ENCODE results near the gene ANKRD24. TPM values are rescaled to one million over a fixed set of nuclear protein-coding genes. Genes with fewer than 3 reads are reported as not detected.

ANKRD24 gene
- polyA plus RNA-seq, 3 donors = 0.07 to 0.79 TPM; not detected in 1

GRCh38 chr19:4199699-4200293 lies 17.3 kb downstream of the ANKRD24 start:
- peaks cover 5 to 24% of the 10 kb centered on the region in 2 donors for H3K27me3 ChIP-seq (ENCODE audit: control insufficient read depth in 2 of 2, insufficient read depth in 2 of 2, low read length in 2 of 2)

GRCh38 chr19:4200940-4201542 lies 18.6 kb downstream of the ANKRD24 start:
- no peaks in the 10 kb centered on the region for H3K36me3 ChIP-seq (replicated peaks in 1 of 2; ENCODE audit: control insufficient read depth in 1 of 2, insufficient read depth in 2 of 2, low read length in 2 of 2)
- WGBS (ENCODE audit: insufficient coverage) = 88% methylated on average over 2 of the region's 2 CpGs
- no peak overlapping the region for H2AFZ ChIP-seq (ENCODE audit: insufficient read depth, low read depth, low read length, poor library complexity, severe bottlenecking)
- peaks cover 0 to 11% of the 10 kb centered on the region in 2 donors for H3K9me3 ChIP-seq (replicated peaks in 1 of 2; ENCODE audit: control insufficient read depth in 1 of 2, insufficient read depth in 1 of 2, low read length in 2 of 2)
- H3K4me2 ChIP-seq (replicated peaks; ENCODE audit: extremely low read depth, low read length, poor library complexity, severe bottlenecking) = no peak overlapping the region
- H3K79me2 ChIP-seq (ENCODE audit: insufficient read depth, low read length) = no peaks in the 10 kb centered on the region
- Mint-ChIP-seq H3K4me1 (peaks cover 2% of the 10 kb centered on the region), H3K36me3 (peaks cover 7 to 8% of the 10 kb centered on the region in 2 donors), H3K9me3 (peaks cover 8 to 14% (median 13%) of the 10 kb centered on the region in 7 donors), H3K27ac (no peak overlapping the region), H3K27me3 (ENCODE audit: low read depth in 3 of 3) (peaks cover 19 to 33% (median 30%) of the 10 kb centered on the region in 3 donors), H3K4me3 (no peak overlapping the region)
- no peak overlapping the region for H3K4me3 ChIP-seq (replicated peaks in 1 of 3; ENCODE audit: low read depth in 2 of 3, low read length in 3 of 3)
- H3K4me1 ChIP-seq (ENCODE audit: control insufficient read depth in 1 of 2, insufficient read depth in 2 of 2, low read length in 2 of 2) = no peaks in the 10 kb centered on the region
- peaks cover 5 to 24% of the 10 kb centered on the region in 2 donors for H3K27me3 ChIP-seq (ENCODE audit: control insufficient read depth in 2 of 2, insufficient read depth in 2 of 2, low read length in 2 of 2)
- TF ChIP-seq CTCF (IDR thresholded peaks at IDR 0.05) = no peak
- intact Hi-C loops (cut with micrococcal nuclease) = no loop called here
- H3K27ac ChIP-seq (ENCODE audit: low read depth in 1 of 2, low read length in 2 of 2) = no peak overlapping the region
- DNase-seq = no peak
- H4K20me1 ChIP-seq (ENCODE audit: insufficient read depth, low read length) = no peaks in the 10 kb centered on the region
- H3K9ac ChIP-seq (ENCODE audit: insufficient read depth, low read length, poor library complexity, severe bottlenecking) = no peak overlapping the region

More at GRCh38 chr19:4199699-4200293, 17.3 kb downstream of the ANKRD24 start:
- Histone ChIP-seq H4K20me1 (ENCODE audit: insufficient read depth, low read length) (no peaks in the 10 kb centered on the region), H3K36me3 (replicated peaks in 1 of 2; ENCODE audit: control insufficient read depth in 1 of 2, insufficient read depth in 2 of 2, low read length in 2 of 2) (no peaks in the 10 kb centered on the region), H2AFZ (ENCODE audit: insufficient read depth, low read depth, low read length, poor library complexity, severe bottlenecking) (no peak overlapping the region), H3K79me2 (ENCODE audit: insufficient read depth, low read length) (no peaks in the 10 kb centered on the region), H3K4me1 (ENCODE audit: control insufficient read depth in 1 of 2, insufficient read depth in 2 of 2, low read length in 2 of 2) (no peaks in the 10 kb centered on the region), H3K4me2 (replicated peaks; ENCODE audit: extremely low read depth, low read length, poor library complexity, severe bottlenecking) (no peak overlapping the region), H3K9me3 (replicated peaks in 1 of 2; ENCODE audit: control insufficient read depth in 1 of 2, insufficient read depth in 1 of 2, low read length in 2 of 2) (peaks cover 0 to 11% of the 10 kb centered on the region in 2 donors), H3K9ac (ENCODE audit: insufficient read depth, low read length, poor library complexity, severe bottlenecking) (no peak overlapping the region), H3K4me3 (replicated peaks in 1 of 3; ENCODE audit: low read depth in 2 of 3, low read length in 3 of 3) (no peak overlapping the region), H3K27ac (ENCODE audit: low read depth in 1 of 2, low read length in 2 of 2) (no peak overlapping the region)
- intact Hi-C loops (cut with micrococcal nuclease) = no loop called here
- H3K4me3 Mint-ChIP-seq = no peak overlapping the region
- no peak overlapping the region for H3K27ac Mint-ChIP-seq
- peaks cover 7 to 8% of the 10 kb centered on the region in 2 donors for H3K36me3 Mint-ChIP-seq
- peaks cover 8 to 14% (median 12%) of the 10 kb centered on the region in 7 donors for H3K9me3 Mint-ChIP-seq
- TF ChIP-seq CTCF (IDR thresholded peaks at IDR 0.05) = no peak
- 76% methylated on average over 31 of the region's 33 CpGs for WGBS (ENCODE audit: insufficient coverage)
- H3K4me1 Mint-ChIP-seq = peaks cover 2% of the 10 kb centered on the region
- H3K27me3 Mint-ChIP-seq (ENCODE audit: low read depth in 3 of 3) = peaks cover 21 to 37% (median 30%) of the 10 kb centered on the region in 3 donors
- no peak for DNase-seq

Data from CD14-positive monocyte (primary cell).